ENCODE data around the gene KLF17.

KLF17 gene

DNA sequence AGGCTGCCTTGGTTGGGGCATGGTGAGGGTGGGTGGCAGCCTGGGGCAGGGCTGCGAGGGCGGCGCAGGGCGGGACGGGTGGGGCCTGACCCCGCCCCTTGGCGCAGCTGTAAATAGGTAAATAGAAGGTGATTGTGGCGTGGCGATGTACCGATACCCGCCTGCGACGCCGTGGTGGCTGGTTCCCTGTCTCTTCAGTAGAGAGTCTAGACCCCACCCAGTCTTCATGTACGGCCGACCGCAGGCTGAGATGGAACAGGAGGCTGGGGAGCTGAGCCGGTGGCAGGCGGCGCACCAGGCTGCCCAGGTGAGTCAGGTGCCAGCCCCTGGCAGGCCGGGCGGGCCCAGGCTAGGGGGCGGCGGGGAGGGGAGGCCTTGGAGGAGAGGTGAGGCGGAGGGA is at the start of gene KLF17:
Gene KLF17, plus strand, starts transcription at position 140 of the 400 bp plus-strand sequence. Its CDS starts 87 bp downstream, at position 227.
- DNase-seq: no peak

- no peak for DNase-seq
These were observed 47.2 kb upstream of the KLF17 start for GRCh38 chr1:44071461-44071860.

DNA sequence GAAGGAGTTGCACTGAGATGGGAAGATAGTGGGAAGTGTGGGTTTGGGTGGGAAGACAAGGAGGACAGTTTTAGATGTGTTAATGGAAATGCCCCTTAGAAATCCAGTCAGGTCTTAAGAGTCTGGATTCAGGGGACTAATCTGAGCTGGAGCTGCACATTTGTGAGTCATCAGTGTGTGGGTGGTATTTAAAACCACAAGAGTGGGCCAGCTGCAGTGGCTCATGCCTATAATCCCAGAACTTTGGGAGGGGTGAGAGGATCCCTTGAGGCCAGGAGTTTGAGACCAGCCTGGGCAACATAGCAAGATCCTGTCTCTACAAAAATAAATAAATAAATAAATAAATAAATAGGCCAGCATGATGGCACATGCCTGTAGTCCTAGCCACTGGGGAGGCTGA is 46.4 kb upstream of the KLF17 start:
- DNase-seq: no peak

GRCh38 chr1:44072821-44073220 is 45.8 kb upstream of the KLF17 start:
- no peak for DNase-seq

DNA sequence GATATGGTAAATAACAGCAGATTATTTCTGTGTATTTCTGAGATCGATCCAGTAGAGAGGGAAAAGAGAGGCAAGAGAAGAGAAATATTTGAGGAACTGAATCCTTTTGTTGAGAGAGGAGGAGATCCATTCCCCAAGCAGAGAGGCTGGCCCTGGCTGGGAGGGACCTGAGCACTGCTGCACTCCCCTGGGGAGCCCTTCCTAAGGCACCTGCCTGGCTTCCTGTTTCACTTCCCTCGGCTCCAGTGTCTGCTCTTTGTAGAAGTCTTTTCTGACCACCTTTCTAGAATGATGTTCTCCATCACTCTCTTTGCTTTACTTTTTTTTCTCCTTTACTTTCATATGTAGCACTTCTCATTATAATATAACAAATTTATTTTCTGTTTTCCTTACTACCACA is 45.1 kb upstream of the KLF17 start:
- no peak for DNase-seq

GRCh38 chr1:44074415-44074814 is 44.2 kb upstream of the KLF17 start:
- no peak for DNase-seq

DNA sequence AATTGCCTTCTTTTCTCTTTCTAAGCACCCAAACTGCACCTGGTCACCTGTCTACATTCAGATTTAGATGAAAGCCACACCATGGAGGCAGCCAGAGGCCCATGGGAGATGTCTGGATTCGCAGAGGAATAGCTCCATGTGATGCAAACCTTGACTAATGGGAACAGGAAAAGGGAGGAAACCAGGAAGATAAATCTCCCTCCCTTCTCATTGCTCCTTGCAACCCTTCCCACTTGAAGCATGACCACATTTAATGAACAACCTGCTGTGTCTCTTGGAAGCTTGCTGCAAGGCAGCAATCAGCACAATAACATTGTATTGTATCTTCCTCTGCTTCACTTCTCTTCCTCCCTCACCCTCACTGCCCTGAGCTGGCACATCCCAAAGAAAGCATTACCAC is 42.6 kb upstream of the KLF17 start:
- DNase-seq: no peak

- DNase-seq: no peak
These were observed 41.2 kb upstream of the KLF17 start for GRCh38 chr1:44077421-44077820.

GRCh38 chr1:44078104-44078503 is 40.5 kb upstream of the KLF17 start:
- no peak for DNase-seq

DNA sequence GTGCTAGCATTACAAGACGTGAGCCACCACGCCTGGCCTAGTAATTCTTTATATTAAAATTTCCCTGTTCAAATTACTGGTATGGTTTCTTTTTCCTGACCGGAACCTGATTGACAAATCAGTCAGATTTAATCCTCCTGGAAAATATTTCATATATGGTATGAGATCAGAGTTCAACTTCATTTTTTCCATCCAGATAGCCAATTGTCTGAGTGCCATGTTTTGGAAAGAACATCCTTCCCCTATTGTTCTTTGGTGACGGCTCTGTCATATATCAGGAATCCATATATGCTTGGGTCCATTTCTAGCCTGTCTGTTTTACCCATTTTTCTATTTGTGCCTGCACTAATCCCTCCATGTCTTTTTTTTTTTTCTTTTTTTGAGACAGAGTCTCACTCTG is 39.1 kb upstream of the KLF17 start:
- DNase-seq: no peak

DNA sequence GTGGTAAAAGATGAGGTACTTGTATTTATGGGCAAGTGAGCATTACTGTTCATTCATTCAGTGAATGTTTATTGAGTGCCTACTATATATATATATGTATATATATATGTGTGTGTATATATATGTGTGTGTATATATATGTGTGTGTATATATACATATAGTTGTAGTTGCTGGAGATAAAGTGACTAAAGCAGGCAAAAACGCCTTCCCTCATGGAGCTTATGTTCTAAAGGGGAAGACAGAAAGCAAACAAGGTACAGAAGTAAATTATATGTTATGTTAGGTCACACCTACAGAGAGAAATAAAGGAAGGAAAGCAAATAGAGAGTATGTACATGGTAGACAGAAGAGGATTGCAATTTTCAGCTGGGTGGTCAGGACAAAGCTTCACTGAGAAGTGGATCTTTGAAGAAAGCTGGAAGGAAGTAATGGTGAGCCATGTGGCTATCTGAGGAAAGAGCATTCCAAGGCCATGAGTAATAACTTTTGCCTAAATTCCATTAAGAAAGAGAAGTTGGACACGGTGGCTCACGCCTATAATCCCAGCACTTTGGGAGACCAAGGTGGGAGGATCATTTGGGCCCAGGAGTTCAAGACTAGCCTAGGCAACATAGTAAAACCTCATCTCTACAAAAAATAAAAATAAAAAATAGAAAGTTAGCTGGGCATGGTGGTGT is 33.5 kb upstream of the KLF17 start:
- DNase-seq: no peak

GRCh38 chr1:44086692-44087474 is 31.7 kb upstream of the KLF17 start:
- DNase-seq: no peak

- no peak for DNase-seq
These were observed 29.1 kb upstream of the KLF17 start for GRCh38 chr1:44089371-44090048.

GRCh38 chr1:44090429-44091252 is 28.0 kb upstream of the KLF17 start:
- DNase-seq: no peak

DNA sequence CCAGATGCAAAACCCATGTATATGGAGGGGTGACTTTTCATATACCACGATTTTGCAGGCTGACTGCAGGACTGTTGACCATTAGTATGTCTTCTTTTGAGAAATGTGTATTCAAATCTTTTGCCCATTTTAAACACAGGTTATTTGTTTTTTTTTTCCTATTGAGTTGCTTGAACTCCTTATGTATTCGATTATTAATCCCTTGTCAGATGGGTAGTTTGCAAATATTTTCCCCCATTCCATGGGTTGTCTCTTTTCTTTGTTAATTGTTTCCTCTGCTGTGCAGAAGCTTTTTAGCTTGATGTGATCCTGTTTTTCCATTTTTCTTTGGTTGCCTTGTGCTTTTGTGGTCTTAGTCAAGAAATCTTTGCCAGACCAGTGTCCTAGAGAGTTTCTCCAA is 24.6 kb upstream of the KLF17 start:
- DNase-seq: no peak

DNA sequence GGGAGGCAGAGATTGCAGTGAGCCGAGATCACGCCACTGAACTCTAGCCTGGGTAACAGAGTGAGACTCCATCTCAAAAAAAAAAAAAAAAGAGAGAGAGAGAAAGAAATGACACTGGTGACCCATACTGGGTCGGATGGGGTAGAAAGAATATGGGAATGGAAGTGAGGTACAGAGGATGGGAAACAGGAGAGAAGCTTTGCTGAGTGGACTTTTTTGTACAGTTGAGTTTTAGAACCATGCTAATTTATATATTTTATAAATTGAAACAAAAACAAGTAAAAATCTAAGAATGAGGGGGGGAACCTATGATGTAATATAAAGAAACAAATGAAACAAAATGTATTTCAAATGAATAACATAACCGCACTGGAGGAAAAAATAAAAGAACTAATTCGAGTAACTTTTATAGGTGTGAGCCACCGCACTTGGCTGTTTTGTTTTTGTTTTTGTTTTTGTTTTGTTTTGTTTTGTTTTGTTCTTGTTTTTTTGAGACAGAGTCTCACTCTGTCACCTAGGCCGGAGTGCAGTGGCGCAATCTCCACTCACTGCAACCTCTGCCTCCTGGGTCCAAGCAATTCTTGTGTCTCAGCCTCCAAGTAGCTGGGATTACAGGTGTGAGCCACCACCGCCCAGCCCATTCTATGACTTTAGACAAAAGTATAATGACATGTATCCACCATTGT is 18.3 kb upstream of the KLF17 start:
- no peak for DNase-seq

- no peak for DNase-seq
These were observed 17.3 kb upstream of the KLF17 start for GRCh38 chr1:44101328-44101727.

DNA sequence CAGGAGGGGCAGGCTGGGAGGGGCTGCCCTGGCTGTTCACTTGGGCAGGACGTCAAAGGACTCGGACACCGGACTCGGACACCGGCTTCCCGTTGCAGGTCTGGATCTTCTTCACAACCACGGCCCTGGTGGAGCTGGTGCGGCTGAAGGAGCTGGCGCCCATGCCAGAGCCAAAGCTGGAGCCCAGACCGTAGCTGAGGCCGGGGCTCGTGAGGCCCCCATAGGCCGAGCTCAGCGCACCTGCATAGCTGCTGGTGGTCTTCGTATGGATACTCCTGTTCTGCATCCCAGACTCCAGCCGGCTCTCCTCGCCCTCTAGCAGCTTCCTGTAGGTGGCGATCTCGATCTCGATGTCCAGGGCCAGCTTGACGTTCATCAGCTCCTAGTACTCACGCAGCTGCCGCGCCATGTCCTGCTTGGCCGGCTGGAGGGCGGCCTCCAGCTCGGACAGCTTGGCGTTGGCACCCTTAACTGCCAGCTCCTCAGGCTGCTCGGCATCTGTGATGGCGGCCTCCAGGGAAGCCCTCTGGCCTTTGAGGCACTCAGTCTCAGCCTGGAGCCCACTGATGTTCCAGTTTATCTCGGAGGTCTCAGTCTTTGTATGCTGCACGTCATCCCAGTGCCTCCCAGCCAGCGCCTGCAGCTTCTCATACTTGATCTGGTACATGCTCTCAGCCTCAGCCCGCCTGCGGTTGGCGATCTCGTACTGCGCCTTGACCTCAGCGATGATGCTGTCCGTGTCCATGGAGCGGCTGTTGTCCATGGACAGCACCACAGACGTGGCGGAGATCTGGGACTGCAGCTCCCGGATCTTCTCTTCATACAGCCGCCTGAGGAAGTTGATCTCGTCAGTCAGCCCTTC is 15.1 kb upstream of the KLF17 start:
- DNase-seq: no peak

- no peak for DNase-seq
These were observed 12.8 kb upstream of the KLF17 start for GRCh38 chr1:44105810-44106209.

DNA sequence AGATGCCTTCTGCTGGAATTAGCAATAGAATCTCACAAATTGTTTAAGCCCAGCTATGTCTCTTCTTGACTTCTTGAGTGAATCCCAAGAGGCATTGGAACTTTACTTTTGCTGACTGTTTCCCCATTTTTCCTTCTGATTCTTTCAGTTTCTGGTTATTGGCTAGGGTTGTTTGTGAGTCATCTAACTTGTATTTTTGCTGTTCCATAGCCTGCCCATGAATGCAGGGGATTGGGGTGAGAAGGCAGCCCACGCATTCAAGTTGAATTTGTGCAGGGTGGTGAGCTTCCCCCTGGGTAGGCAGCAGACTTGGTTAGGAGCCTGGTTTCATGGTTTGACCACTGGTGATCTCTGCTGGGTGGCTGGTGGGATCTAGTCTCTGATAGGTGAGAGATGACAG is 10.4 kb upstream of the KLF17 start:
- no peak for DNase-seq

- no peak for DNase-seq
These were observed 9.7 kb upstream of the KLF17 start for GRCh38 chr1:44108971-44109370.

- DNase-seq: no peak
These were observed 7.7 kb upstream of the KLF17 start for GRCh38 chr1:44110916-44111315.
